Trophoblast cell (in vitro differentiated cells and primary cell): ENCODE measurements around the gene CALCOCO1.
"Not testable (repeated sequence)": the region's sequence is repeated elsewhere in the genome, so short reads cannot be mapped to it uniquely, and the experiment has no call there.

Experiments used
- DNase-seq, 2 donors: peaks; one replicate each; pipeline ENCODE4 v3.0.0-alpha.2; 2016
- H2AFZ ChIP-seq: 2 replicates; pipeline ENCODE4 v1.6.1; 2013; ENCODE audit warnings: low read length, moderate library complexity, mild to moderate bottlenecking; ENCODE audit not compliant: insufficient read depth, poor library complexity
- H2AK5ac ChIP-seq: 2 replicates; pipeline ENCODE4 v1.6.1; 2013; ENCODE audit warnings: mild to moderate bottlenecking, low read length
- H2BK120ac ChIP-seq: 2 replicates; pipeline ENCODE4 v1.6.1; 2013; ENCODE audit warnings: low read length, mild to moderate bottlenecking, moderate library complexity; ENCODE audit not compliant: insufficient read depth, poor library complexity
- H2BK12ac ChIP-seq: 2 replicates; pipeline ENCODE4 v1.6.1; 2013; ENCODE audit warnings: mild to moderate bottlenecking, low read length, moderate library complexity
- H2BK5ac ChIP-seq: 2 replicates; pipeline ENCODE4 v1.6.1; 2013; ENCODE audit warnings: low read length, low read depth, moderate library complexity, mild to moderate bottlenecking; ENCODE audit not compliant: poor library complexity
- H3K14ac ChIP-seq: 2 replicates; pipeline ENCODE4 v1.6.1; 2013; ENCODE audit warnings: mild to moderate bottlenecking, low read length
- H3K18ac ChIP-seq: 2 replicates; pipeline ENCODE4 v1.6.1; 2013; ENCODE audit warnings: mild to moderate bottlenecking, low read length
- H3K23ac ChIP-seq: 2 replicates; pipeline ENCODE4 v1.6.1; 2013; ENCODE audit warnings: low read length
- H3K27ac ChIP-seq: 2 replicates; pipeline ENCODE4 v1.5.1; 2013; ENCODE audit warnings: low read depth, mild to moderate bottlenecking, inconsistent platforms, low read length, moderate library complexity
- H3K27me3 ChIP-seq: 2 replicates; pipeline ENCODE4 v1.6.1; 2013; ENCODE audit warnings: inconsistent platforms, mild to moderate bottlenecking, low read length, moderate library complexity; ENCODE audit not compliant: insufficient read depth
- H3K36me3 ChIP-seq, 2 experiments: 1 replicate in 1 of 2; 2 replicates in 1 of 2; pipeline ENCODE4 v1.6.1; 2013; ENCODE audit warnings: low read length in 2 of 2, mild to moderate bottlenecking in 2 of 2, moderate library complexity in 1 of 2; ENCODE audit not compliant: insufficient read depth in 2 of 2, control insufficient read depth in 1 of 2
- H3K4ac ChIP-seq: 2 replicates; pipeline ENCODE4 v1.6.1; 2013; ENCODE audit warnings: low read depth, mild to moderate bottlenecking, low read length, moderate library complexity
- H3K4me1 ChIP-seq, 2 experiments: 1 replicate in 1 of 2; 2 replicates in 1 of 2; pipeline ENCODE4 v1.6.1; 2013; ENCODE audit warnings: low read length in 2 of 2, mild to moderate bottlenecking in 2 of 2, moderate library complexity in 1 of 2; ENCODE audit not compliant: insufficient read depth in 2 of 2, control insufficient read depth in 1 of 2
- H3K4me2 ChIP-seq: 2 replicates; pipeline ENCODE4 v1.6.1; 2013; ENCODE audit warnings: inconsistent platforms, mild to moderate bottlenecking, low read length, moderate library complexity
- H3K4me3 ChIP-seq: 2 replicates; pipeline ENCODE4 v1.5.1; 2013; ENCODE audit warnings: mild to moderate bottlenecking, low read depth, low read length, inconsistent platforms
- H3K79me1 ChIP-seq: one replicate; pipeline ENCODE4 v1.6.1; 2013; ENCODE audit warnings: low read length
- H3K79me2 ChIP-seq: 2 replicates; pipeline ENCODE4 v1.6.1; 2013; ENCODE audit warnings: low read length, mild to moderate bottlenecking; ENCODE audit not compliant: control insufficient read depth, insufficient read depth, poor library complexity
- H3K9ac ChIP-seq: 2 replicates; pipeline ENCODE4 v1.6.1; 2013; ENCODE audit warnings: mild to moderate bottlenecking, low read length
- H3K9me3 ChIP-seq: 2 replicates; pipeline ENCODE4 v1.6.1; 2013; ENCODE audit warnings: low read depth, mild to moderate bottlenecking, control low read depth, inconsistent platforms, low read length; ENCODE audit not compliant: insufficient read depth
- H4K12ac ChIP-seq: 2 replicates; pipeline ENCODE4 v1.6.1; 2013; ENCODE audit warnings: low read depth, mild to moderate bottlenecking, low read length, moderate library complexity
- H4K8ac ChIP-seq: 2 replicates; pipeline ENCODE4 v1.6.1; 2013; ENCODE audit warnings: low read depth, mild to moderate bottlenecking, low read length, moderate library complexity
- H4K91ac ChIP-seq: one replicate; pipeline ENCODE4 v1.6.1; 2013; ENCODE audit warnings: low read depth, mild to moderate bottlenecking, low read length, moderate library complexity
- WGBS: extraction: QIAGEN DNeasy Blood & Tissue Kit; methylation state at CpG from one replicate; pipeline ENCODE4 v1.1.7; 2013; ENCODE audit warnings: missing lambda C conversion rate; ENCODE audit not compliant: insufficient read length, insufficient coverage; ENCODE audit errors: extremely low coverage; 5-methylcytosine and 5-hydroxymethylcytosine counted together

Gene CALCOCO1

DNA sequence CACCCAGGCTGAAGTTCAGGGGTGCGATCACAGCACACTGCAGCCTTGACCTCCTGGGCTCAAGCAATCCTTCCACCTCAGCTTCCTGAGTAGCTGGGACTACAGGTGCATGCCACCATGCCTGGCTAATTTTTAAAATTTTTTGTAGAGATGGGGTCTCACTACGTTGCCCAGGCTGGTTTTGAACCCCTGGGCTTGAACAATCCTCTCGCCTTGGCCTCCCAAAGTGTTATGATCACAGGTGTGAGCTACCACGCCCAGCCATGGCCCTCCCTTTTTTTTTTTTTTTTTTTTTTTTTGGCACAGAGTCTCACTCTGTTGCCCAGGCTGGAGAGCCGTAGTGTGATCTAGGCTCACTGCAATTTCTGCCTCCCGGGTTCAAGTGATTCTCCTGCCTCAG lies 8.7 kb downstream of the CALCOCO1 start:
- H3K4ac ChIP-seq, H3K27me3 ChIP-seq, H4K12ac ChIP-seq, H2AFZ ChIP-seq, H3K18ac ChIP-seq, H2AK5ac ChIP-seq, H3K27ac ChIP-seq, H3K4me3 ChIP-seq, H3K79me1 ChIP-seq, H4K91ac ChIP-seq, H3K23ac ChIP-seq, DNase-seq, H3K4me1 ChIP-seq, H2BK5ac ChIP-seq, H3K4me2 ChIP-seq, H3K14ac ChIP-seq, H3K9me3 ChIP-seq, H2BK120ac ChIP-seq, H3K79me2 ChIP-seq, H4K8ac ChIP-seq, H2BK12ac ChIP-seq, H3K9ac ChIP-seq: not testable (repeated sequence)
- H3K36me3 ChIP-seq: peaks cover 34 to 46% of the 10 kb centered on the region in 2 experiments
- WGBS: no CpG with 5 or more reads among the region's 6 CpGs

DNA sequence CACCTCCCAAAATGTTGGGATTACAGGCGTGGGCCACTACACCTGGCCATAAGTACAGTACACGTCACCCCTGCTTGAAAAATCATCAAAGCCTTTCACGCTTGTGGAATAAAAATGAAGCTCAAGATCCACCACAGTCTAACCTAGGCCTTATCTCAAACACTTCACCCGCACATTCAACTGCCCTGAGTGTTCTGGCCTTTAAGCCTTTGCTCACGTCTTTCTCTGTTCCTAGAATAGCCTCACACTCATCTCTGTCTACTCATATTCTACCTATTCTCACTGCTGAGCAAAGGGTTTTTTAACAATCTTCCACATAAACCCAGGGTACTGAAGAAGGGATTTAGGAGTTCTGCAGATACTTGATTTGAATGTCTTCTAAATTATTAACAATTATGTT lies 9.9 kb downstream of the CALCOCO1 start:
- Histone ChIP-seq H4K12ac (no peak overlapping the region), H3K27ac (no peak overlapping the region), H4K91ac (no peak overlapping the region), H3K79me1 (no peaks in the 10 kb centered on the region), H3K23ac (no peak overlapping the region), H3K79me2 (no peaks in the 10 kb centered on the region), H3K9me3 (no peaks in the 10 kb centered on the region), H2BK120ac (no peak overlapping the region), H3K14ac (no peak overlapping the region), H3K27me3 (no peaks in the 10 kb centered on the region), H2BK5ac (no peak overlapping the region), H2BK12ac (no peak overlapping the region), H3K4ac (no peak overlapping the region), H2AK5ac (no peak overlapping the region), H3K36me3 (peaks cover 38 to 45% of the 10 kb centered on the region in 2 experiments), H3K4me1 (no peaks in the 10 kb centered on the region), H2AFZ (no peak overlapping the region), H3K18ac (no peak overlapping the region), H3K9ac (no peak overlapping the region), H4K8ac (no peak overlapping the region), H3K4me2 (no peak overlapping the region), H3K4me3 (no peak overlapping the region)
- WGBS: no CpG with 5 or more reads among the region's 5 CpGs
- no peak for DNase-seq

DNA sequence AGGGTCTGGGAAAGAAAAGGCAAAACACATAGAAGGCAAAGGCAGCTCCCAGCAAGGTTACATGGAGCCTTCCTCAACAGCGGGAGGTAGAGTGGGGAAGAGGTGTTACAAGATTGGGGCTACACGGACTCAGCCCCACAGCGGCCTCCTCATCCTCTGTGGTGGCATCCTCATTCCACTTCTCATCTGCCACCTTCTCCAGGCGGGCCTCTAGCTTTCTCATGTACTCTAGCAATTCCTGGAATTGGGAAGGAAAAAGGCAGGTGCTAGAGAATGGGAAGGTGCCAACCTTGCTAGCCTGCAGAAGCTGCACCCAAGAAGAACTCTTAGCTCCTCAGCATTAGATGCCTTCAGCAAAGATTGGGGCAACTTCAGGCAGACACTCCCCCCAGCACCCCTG lies 13.2 kb downstream of the CALCOCO1 start:
- no peak overlapping the region for H2AK5ac ChIP-seq
- no peak overlapping the region for H4K91ac ChIP-seq
- H4K12ac ChIP-seq: no peak overlapping the region
- H3K27ac ChIP-seq: no peak overlapping the region
- no peak overlapping the region for H2AFZ ChIP-seq
- H3K79me2 ChIP-seq: no peaks in the 10 kb centered on the region
- DNase-seq: no peak
- no peak overlapping the region for H2BK12ac ChIP-seq
- no peak overlapping the region for H3K14ac ChIP-seq
- H3K9me3 ChIP-seq: no peaks in the 10 kb centered on the region
- no peak overlapping the region for H3K4ac ChIP-seq
- WGBS: no CpG with 5 or more reads among the region's 4 CpGs
- no peaks in the 10 kb centered on the region for H3K4me1 ChIP-seq
- no peak overlapping the region for H2BK5ac ChIP-seq
- H3K9ac ChIP-seq: no peak overlapping the region
- H3K18ac ChIP-seq: no peak overlapping the region
- no peak overlapping the region for H4K8ac ChIP-seq
- no peak overlapping the region for H3K4me3 ChIP-seq
- H3K79me1 ChIP-seq: no peaks in the 10 kb centered on the region
- no peak overlapping the region for H3K23ac ChIP-seq
- no peaks in the 10 kb centered on the region for H3K27me3 ChIP-seq
- no peak overlapping the region for H3K4me2 ChIP-seq
- H3K36me3 ChIP-seq: peaks cover 32 to 35% of the 10 kb centered on the region in 2 experiments
- H2BK120ac ChIP-seq: no peak overlapping the region

DNA sequence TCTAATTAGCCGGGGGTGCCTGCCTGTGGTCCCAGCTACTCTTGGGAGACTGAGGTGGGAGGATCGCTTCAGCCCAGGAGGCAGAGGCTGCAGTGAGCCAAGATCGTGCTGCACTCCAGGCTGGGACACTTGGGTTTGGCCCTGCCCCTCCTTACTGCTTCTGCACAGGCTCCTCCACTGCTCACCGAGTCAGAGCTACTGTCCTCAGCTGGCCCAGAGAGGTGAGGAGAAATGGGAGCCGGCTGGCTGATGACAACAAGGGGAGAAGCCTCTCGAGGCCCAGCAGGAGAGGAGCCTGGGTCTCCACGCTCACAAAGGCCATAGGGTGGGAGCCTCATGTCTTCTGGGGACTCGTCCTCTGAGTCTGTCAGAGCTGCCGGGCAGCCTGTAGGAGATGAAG lies 13.7 kb downstream of the CALCOCO1 start:
- H2BK120ac ChIP-seq: no peak overlapping the region
- H3K4me1 ChIP-seq: no peaks in the 10 kb centered on the region
- no peak overlapping the region for H4K8ac ChIP-seq
- H3K27ac ChIP-seq: no peak overlapping the region
- no peak overlapping the region for H4K91ac ChIP-seq
- no peak overlapping the region for H3K4me2 ChIP-seq
- no peaks in the 10 kb centered on the region for H3K9me3 ChIP-seq
- H3K4me3 ChIP-seq: no peak overlapping the region
- H2AK5ac ChIP-seq: no peak overlapping the region
- H3K9ac ChIP-seq: no peak overlapping the region
- H2AFZ ChIP-seq: no peak overlapping the region
- peaks cover 32 to 35% of the 10 kb centered on the region in 2 experiments for H3K36me3 ChIP-seq
- no peaks in the 10 kb centered on the region for H3K79me1 ChIP-seq
- H3K4ac ChIP-seq: no peak overlapping the region
- DNase-seq: no peak
- H2BK12ac ChIP-seq: no peak overlapping the region
- no peak overlapping the region for H4K12ac ChIP-seq
- no CpG with 5 or more reads among the region's 9 CpGs for WGBS
- no peaks in the 10 kb centered on the region for H3K79me2 ChIP-seq
- no peak overlapping the region for H3K23ac ChIP-seq
- no peaks in the 10 kb centered on the region for H3K27me3 ChIP-seq
- H3K18ac ChIP-seq: no peak overlapping the region
- H2BK5ac ChIP-seq: no peak overlapping the region
- H3K14ac ChIP-seq: no peak overlapping the region
